ENCODE measurements around the gene FUBP1. TPM values are rescaled to one million over a fixed set of nuclear protein-coding genes. Genes with fewer than 3 reads are reported as not detected.

FUBP1 gene
- total RNA-seq, 1 experiment from 2014 or later = 169 TPM

DNA sequence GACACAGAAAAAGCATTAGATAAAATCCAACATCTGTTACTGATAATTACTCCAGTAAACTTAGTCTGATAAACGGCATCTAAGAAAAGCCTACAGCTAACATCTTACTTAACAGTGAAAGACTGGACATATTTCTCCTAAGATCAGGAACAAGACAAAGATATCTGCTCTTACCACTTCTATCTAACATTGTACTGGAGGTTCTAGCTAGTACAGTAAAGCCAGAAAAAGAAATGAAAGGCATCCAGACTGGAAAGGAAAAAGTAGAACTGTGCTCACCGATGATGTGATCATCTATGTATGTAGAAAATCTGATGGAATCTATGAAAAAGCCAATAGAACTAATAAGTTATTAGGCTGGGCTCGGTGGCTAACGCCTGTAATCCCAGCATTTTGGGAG, 68.8 kb downstream of the FUBP1 start:
- Mint-ChIP-seq H3K9me3 (ENCODE audit: unreplicated experiment) (no peaks in the 10 kb centered on the region), H3K36me3 (ENCODE audit: insufficient read depth, unreplicated experiment) (no peaks in the 10 kb centered on the region), H3K27me3 (ENCODE audit: insufficient read depth, unreplicated experiment) (no peaks in the 10 kb centered on the region), H3K27ac (ENCODE audit: low read depth, unreplicated experiment) (no peak overlapping the region), H3K4me3 (ENCODE audit: unreplicated experiment) (no peak overlapping the region), H3K4me1 (ENCODE audit: insufficient read depth, unreplicated experiment) (peaks cover 8% of the 10 kb centered on the region)
- intact Hi-C loops (cut with micrococcal nuclease) = no loop called here
- POLR2A ChIA-PET = interaction anchor here (0.6 kb wide), 1 partner anchor 751 kb away, joined by 3 read pairs; no protein-coding TSS in a partner anchor
- TF ChIP-seq, protein P1, sequence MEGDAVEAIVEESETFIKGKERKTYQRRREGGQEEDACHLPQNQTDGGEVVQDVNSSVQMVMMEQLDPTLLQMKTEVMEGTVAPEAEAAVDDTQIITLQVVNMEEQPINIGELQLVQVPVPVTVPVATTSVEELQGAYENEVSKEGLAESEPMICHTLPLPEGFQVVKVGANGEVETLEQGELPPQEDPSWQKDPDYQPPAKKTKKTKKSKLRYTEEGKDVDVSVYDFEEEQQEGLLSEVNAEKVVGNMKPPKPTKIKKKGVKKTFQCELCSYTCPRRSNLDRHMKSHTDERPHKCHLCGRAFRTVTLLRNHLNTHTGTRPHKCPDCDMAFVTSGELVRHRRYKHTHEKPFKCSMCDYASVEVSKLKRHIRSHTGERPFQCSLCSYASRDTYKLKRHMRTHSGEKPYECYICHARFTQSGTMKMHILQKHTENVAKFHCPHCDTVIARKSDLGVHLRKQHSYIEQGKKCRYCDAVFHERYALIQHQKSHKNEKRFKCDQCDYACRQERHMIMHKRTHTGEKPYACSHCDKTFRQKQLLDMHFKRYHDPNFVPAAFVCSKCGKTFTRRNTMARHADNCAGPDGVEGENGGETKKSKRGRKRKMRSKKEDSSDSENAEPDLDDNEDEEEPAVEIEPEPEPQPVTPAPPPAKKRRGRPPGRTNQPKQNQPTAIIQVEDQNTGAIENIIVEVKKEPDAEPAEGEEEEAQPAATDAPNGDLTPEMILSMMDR (IDR thresholded peaks at IDR 0.05; ENCODE audit: unreplicated experiment) = no peak
- no TSS peak for BruUV-seq (replicated peaks)
- DNase-seq (ENCODE audit: unreplicated experiment) = no peak
- CTCF ChIA-PET = interaction anchor here (0.6 to 0.7 kb wide), 2 partner anchors 85 to 1754 kb away, joined by 3 to 4 read pairs; no protein-coding TSS in a partner anchor

DNA sequence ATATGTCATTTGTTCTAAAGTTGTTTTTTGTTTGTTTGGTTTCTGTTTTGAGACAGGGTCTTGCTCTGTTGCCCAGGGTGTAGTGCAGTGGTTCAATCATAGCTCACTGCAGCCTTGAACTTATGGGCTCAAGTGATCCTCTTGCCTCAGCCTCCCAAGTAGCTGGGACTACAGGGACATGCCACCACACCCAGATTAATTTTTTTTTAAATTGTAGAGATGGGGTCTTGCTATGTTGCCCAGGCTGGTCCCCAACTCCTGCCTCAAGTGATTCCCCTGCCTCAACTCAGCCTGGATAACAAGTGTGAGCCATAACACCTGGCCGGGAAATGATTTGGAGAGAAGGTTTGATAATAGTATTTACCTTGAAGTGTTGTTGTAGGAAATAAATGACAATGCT, 72.2 kb downstream of the FUBP1 start:
- TF ChIP-seq, protein P1 (IDR thresholded peaks at IDR 0.05; ENCODE audit: unreplicated experiment) = no peak
- no peak overlapping the region for H3K4me3 Mint-ChIP-seq (ENCODE audit: unreplicated experiment)
- no peaks in the 10 kb centered on the region for H3K9me3 Mint-ChIP-seq (ENCODE audit: unreplicated experiment)
- H3K27ac Mint-ChIP-seq (ENCODE audit: low read depth, unreplicated experiment) = no peak overlapping the region
- H3K36me3 Mint-ChIP-seq (ENCODE audit: insufficient read depth, unreplicated experiment) = no peaks in the 10 kb centered on the region
- ChIA-PET POLR2A (no interaction called here), CTCF (no interaction called here)
- no TSS peak for BruUV-seq (replicated peaks)
- peaks cover 8% of the 10 kb centered on the region for H3K4me1 Mint-ChIP-seq (ENCODE audit: insufficient read depth, unreplicated experiment)
- H3K27me3 Mint-ChIP-seq (ENCODE audit: insufficient read depth, unreplicated experiment) = no peaks in the 10 kb centered on the region
- no peak for DNase-seq (ENCODE audit: unreplicated experiment)
- intact Hi-C loops (cut with micrococcal nuclease) = loop anchor here (10.0 kb wide), 1 partner anchor 182 kb away; no protein-coding TSS in a partner anchor

DNA sequence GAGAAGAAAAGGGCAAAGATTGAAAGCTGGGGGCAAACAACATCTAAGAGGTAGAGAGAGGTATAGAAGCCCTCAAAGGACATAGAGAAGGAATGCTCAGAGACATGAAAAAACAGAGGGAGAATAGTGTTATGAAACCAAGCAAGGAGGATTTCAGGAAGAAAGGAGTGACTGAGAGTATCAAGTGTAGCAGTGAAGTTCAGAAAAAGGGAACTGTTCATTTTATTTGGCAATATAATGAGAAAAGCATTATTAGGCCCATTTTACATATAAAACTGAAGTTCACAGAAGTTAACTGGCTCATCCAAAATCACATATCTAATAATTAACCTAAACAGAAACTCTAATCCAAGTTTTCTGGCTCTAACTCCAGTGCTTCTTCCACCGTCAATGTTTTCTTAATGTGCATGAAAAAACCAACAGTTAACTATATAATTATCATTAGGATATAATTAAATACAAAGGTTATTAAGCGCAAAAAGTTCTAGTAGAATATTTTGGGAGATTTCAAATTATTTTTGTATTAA, 72.8 kb downstream of the FUBP1 start:
- Mint-ChIP-seq H3K27me3 (ENCODE audit: insufficient read depth, unreplicated experiment) (no peaks in the 10 kb centered on the region), H3K27ac (ENCODE audit: low read depth, unreplicated experiment) (no peak overlapping the region), H3K9me3 (ENCODE audit: unreplicated experiment) (no peaks in the 10 kb centered on the region), H3K4me1 (ENCODE audit: insufficient read depth, unreplicated experiment) (peaks cover 8% of the 10 kb centered on the region), H3K4me3 (ENCODE audit: unreplicated experiment) (no peak overlapping the region), H3K36me3 (ENCODE audit: insufficient read depth, unreplicated experiment) (no peaks in the 10 kb centered on the region)
- intact Hi-C loops (cut with micrococcal nuclease) = loop anchor here (10.0 kb wide), 1 partner anchor 181 kb away; no protein-coding TSS in a partner anchor
- no TSS peak for BruUV-seq (replicated peaks)
- TF ChIP-seq, protein P1 (IDR thresholded peaks at IDR 0.05; ENCODE audit: unreplicated experiment) = no peak
- POLR2A ChIA-PET = interaction anchor here (0.9 kb wide), 1 partner anchor 42 kb away, joined by 3 read pairs; no protein-coding TSS in a partner anchor
- no peak for DNase-seq (ENCODE audit: unreplicated experiment)
- CTCF ChIA-PET = interaction anchor here (0.6 kb wide), 1 partner anchor 174 kb away, joined by 3 read pairs; no protein-coding TSS in a partner anchor

DNA sequence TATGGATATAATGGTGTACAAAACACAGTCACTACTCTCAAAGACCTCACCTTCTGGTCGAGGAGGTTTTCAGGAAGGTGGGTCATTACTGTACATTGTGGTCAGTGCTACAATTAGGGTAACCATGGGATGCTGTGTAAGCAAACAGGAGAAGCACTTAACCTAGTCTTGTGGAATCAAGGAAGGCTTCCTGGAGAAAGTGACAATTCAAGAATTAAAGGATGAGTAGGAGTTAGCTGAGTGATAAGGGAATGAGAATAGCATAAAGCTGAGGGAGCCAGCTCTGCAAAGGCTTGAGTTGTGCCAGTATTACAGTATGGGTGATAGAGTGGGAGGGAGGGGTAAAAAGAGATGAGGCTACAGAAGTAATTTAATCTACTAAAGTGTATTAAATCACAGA, 73.3 kb downstream of the FUBP1 start:
- Mint-ChIP-seq H3K27ac (ENCODE audit: low read depth, unreplicated experiment) (no peak overlapping the region), H3K27me3 (ENCODE audit: insufficient read depth, unreplicated experiment) (no peaks in the 10 kb centered on the region), H3K36me3 (ENCODE audit: insufficient read depth, unreplicated experiment) (no peaks in the 10 kb centered on the region), H3K4me1 (ENCODE audit: insufficient read depth, unreplicated experiment) (peaks cover 10% of the 10 kb centered on the region), H3K4me3 (ENCODE audit: unreplicated experiment) (no peak overlapping the region), H3K9me3 (ENCODE audit: unreplicated experiment) (no peaks in the 10 kb centered on the region)
- ChIA-PET CTCF (interaction anchor here (0.5 to 0.6 kb wide), 2 partner anchors 154 to 173 kb away, joined by 3 read pairs; no protein-coding TSS in a partner anchor), POLR2A (interaction anchor here (0.9 kb wide), 1 partner anchor 43 kb away, joined by 3 read pairs; no protein-coding TSS in a partner anchor)
- intact Hi-C loops (cut with micrococcal nuclease) = loop anchor here (10.0 kb wide), 1 partner anchor 181 kb away; no protein-coding TSS in a partner anchor
- DNase-seq (ENCODE audit: unreplicated experiment) = no peak
- no TSS peak for BruUV-seq (replicated peaks)
- TF ChIP-seq, protein P1 (IDR thresholded peaks at IDR 0.05; ENCODE audit: unreplicated experiment) = no peak
